CD4-positive, alpha-beta T cell treated with Interleukin-1 beta for 1 hour (primary cell): ENCODE data around the gene OR8J3.
"Not testable (repeated sequence)": the region's sequence is repeated elsewhere in the genome, so short reads cannot be mapped to it uniquely, and the experiment has no call there.

Experiments used
- DNase-seq, 2 donors: peaks; one replicate each; pipeline ENCODE4 v3.0.0-alpha.2; 2020 to 2022

OR8J3 gene, protein sequence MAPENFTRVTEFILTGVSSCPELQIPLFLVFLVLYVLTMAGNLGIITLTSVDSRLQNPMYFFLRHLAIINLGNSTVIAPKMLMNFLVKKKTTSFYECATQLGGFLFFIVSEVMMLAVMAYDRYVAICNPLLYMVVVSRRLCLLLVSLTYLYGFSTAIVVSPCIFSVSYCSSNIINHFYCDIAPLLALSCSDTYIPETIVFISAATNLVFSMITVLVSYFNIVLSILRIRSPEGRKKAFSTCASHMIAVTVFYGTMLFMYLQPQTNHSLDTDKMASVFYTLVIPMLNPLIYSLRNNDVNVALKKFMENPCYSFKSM

DNA sequence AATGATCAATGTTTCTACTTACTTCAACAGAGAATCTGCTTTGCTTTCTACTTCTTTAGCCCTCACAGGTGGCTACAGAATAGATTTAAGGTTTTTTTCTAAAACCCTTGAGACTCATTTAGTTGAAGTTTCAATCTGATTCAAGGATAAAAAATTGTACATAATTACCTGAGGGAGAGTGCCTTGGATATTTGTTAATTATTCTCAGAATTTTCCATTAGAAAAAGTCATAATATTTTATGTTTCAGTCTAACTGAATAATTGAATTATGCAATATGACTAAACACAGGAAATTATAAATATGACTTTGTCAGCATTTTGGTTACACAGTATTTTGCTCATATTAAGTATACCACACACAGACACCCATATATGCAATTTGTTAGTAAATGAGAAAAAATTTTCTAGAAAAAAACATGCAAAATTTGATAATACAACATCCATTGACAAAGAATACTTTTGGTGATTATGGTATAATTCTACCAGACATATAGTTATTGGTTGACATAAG, at the start of gene OR8J3:
Gene OR8J3, minus strand, starts transcription at position 51 of the 511 bp plus-strand sequence. CDS start 2,483 bp downstream, outside the sequence.
- no peak for DNase-seq

DNA sequence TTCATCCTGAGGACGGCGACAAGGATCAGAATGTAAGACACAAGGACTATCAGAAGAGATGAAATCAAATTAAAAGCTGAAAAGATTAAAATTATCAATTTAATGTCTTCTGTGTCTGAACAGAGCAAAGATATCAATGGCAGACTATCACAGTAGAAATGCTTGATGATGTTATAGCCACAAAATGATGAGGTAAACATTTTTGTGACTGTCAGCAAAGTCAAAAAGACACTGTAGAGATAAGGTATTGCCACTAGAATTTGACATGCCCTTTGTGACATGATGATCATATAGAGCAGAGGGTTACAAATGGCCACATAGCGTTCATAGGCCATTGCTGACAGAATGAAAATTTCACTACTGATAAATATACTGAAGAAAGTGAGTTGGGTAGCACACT, 48.6 kb upstream of the OR8J3 start:
- no peak for DNase-seq

DNA sequence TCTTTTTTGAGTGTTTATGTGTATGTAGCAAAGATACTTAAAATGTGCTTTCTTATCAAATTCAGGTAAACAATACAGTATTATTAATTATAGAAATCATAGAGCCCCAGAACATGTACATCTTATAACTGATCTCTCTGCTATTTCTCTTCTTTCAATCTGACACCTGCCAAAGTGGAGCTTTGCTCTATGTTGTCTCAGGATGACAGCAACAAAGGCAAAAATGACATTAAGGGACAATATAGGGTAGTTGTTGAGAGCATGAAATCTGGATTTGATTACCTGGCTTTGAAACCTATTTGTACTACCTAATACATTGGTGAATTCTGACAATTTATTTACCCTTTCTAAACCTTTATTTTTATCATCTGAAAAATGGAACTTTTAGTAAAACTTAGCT, 43.5 kb upstream of the OR8J3 start:
- no peak for DNase-seq

DNA sequence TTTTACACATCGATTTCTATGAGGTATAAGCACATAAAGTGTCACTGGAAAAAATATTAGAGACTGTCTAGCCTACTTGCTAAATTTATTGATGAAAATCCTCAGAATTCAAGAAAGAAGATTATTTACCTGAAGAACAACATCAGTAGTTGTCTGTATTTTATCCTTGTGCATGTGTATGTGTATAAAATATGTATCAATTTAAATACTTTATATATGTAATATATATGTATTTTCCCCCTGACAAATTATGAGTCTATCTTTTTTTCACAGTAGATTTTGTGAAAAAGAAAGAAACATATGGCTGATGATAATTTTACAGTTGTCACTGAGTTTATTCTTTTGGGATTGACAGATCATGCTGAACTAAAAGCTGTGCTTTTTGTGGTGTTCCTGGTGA, 36.3 kb upstream of the OR8J3 start, which contains the start of gene OR5J2:
Gene OR5J2, plus strand, starts transcription at position 301 of the 400 bp plus-strand sequence. Its CDS starts 0 bp downstream, at position 301.
- DNase-seq, result no peak

DNA sequence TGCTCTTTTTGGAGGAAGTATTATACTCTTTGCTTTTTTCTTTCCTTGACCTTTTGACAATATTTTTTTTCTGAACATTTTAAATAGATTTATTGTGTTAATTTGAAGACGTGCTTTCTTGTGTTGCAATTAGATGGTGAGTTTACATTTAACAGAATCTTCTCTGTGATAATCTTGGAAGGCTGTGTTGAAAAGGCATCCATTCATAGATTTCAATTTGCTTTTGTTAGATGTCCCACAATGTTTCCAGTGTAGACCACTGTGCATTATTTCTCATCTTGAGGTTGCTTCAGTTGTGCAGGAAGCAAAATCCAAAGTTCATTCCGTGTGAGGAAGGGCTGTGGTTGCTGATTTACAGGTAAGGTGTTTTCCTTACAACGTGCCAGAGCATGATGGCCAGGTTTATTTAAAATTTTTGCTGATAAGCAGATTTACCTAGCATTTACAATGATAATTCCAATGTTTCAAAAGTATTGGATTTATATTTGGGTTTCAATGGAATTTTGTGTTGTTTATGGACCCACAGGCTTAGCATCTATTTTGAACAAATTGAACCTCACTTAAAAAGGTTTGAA, 32.3 kb upstream of the OR8J3 start:
- no peak for DNase-seq

DNA sequence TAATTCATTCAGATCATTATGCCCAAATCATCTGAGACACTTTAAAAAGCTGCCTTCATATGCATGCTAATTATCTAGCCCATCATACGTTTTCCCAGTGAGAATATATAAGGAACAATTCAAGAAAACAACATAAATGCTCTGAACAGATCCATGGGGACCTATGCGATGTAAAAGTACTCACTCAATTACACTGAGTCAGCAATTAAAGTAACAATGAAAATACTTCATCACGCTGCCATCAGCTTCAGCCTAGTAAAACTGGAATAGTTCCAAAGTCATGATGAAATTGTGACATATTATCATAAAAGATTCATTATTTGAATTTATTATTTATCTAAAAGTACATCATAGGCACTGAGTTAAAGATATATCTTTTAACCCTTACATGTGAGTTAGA, 23.8 kb upstream of the OR8J3 start:
- no peak for DNase-seq

DNA sequence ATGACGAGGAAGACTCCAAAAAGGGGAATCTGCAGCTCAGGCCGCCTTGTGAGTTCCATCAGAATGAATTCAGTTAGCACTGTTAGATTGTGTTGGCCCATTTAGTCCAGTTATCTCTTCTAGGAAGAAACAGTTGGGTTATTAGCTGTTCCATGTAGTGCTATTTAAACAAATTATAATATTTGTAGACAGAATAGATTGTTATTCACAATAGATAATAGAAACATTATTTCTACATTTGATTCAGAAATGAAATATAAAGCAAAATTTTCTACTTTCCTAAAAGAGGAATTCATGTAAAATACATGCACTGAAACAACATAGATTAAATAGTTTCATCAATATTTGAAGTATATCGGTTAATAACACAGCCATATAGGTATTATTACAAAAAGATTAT, 20.2 kb upstream of the OR8J3 start, which contains the start of gene OR8K5:
Gene OR8K5, minus strand, starts transcription at position 101 of the 400 bp plus-strand sequence. Its CDS starts 0 bp downstream, at position 101.
- DNase-seq, result no peak

DNA sequence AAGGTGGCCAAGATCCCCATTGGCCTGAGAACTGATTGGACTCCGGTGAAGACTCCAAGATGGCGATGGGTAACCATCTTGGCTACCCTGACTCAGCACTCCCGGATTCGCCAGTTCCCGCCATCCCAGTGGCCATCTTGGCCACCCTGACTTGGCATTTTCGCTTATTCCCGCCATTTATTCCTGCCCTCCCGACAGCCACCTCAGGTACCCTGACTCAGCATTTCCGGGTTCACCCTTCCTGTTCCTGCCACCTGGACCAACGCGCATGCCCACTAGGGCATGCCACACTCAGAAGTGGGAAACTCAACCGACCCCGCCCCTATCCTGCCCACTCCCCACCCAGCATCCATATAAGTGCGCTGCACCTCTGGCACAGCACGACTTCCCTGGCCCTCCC, 12.3 kb upstream of the OR8J3 start:
- no peak for DNase-seq

DNA sequence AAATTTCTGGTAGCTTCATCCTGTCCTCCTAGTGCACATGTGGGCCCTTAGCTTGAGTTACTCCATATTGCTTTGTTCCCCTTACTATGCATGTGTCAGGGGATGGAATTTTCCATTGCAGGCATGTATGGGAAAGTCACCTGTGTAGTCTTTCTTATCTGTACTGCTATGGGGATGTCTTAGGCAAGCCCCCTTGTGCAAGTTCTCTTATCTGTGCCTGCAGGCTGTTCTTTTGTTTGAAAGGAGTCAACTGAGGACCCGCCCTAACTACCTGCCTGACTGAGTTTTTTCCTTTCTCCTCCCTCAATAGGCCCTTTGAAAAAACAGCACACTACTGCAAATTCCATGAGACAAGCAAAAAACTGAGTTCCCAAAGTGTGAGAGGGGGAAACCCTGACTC, 11.4 kb upstream of the OR8J3 start:
- DNase-seq, result no peak

DNA sequence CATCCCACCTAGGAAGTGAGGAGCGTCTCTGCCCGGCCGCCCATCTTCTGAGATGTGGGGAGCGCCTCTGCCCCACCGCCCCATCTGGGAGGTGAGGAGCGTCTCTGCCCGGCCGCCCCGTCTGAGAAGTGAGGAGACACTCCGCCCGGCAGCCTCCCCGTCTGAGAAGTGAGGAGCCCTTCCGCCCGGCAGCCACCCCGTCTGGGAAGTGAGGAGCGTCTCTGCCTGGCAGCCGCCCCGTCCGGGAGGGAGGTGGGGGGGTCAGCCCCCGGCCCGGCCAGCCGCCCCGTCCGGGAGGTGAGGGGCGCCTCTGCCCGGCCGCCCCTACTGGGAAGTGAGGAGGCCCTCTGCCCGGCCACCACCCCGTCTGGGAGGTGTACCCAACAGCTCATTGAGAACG, 3.7 kb upstream of the OR8J3 start:
- not testable (repeated sequence) for DNase-seq

DNA sequence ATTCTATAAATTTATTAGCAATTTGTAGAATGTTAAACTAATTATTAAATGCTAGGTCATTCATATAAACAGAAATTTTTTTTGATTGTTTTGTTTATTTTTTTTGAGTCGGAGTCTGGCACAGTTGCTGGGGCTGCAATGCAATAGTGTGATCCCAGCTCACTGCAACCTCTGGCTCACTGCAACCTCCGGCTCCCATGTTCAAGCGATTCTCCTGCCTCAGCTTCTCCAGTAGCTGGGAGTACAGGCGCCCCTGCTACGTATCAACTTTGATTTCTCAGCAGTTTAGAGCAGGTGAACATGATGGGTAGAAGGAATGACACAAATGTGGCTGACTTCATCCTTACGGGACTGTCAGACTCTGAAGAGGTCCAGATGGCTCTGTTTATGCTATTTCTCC, 17.9 kb downstream of the OR8J3 start, which contains the start of gene OR8H3:
Gene OR8H3, plus strand, starts transcription at position 301 of the 400 bp plus-strand sequence. Its CDS starts 0 bp downstream, at position 301.
- DNase-seq, result no peak

DNA sequence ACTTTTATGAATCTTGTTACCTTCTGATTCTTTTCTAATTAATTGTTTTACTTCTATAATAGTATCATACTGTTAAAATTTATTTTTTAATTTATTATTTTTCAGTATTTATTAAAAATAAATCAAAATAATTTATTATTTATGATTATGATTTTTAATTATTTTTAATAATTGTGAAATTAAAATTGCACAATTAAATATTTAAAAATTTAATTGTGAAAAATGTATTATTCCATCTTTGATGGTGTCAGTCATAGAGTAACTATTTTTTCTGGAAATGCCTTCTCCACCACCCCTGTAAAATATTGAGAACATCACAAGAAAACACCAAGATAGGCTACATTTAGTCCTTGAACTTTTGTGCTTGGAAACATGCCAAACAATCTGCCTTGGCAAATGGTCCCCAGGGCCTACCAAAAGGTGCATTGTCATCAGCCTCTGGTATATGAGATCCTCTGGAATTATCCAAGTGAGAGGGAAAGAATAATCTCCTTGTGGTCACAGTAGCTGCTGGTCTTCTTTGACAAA, 36.7 kb downstream of the OR8J3 start, which contains the start of gene OR8H2:
Gene OR8H2, plus strand, starts transcription at position 478 of the 528 bp plus-strand sequence. CDS start 1,356 bp downstream, outside the sequence.
- no peak for DNase-seq

DNA sequence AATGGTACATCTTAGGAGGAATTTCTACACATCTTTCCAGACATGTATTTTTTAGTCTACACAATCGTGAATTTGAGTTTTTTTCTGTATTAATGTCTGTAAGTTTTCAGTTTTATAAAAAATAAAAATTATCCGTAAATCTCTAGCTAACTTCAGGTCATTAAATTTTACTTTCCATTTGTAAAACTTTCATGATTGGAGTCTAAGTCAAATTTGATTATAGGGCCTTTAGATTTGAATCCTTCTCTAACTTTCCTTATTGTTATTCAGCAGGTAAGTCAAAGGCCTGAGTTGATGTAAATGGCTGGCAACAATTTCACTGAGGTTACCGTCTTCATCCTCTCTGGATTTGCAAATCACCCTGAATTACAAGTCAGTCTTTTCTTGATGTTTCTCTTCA, 47.0 kb downstream of the OR8J3 start, which contains the start of gene OR8I2:
Gene OR8I2, plus strand, starts transcription at position 301 of the 400 bp plus-strand sequence. Its CDS starts 0 bp downstream, at position 301.
- no peak for DNase-seq

DNA sequence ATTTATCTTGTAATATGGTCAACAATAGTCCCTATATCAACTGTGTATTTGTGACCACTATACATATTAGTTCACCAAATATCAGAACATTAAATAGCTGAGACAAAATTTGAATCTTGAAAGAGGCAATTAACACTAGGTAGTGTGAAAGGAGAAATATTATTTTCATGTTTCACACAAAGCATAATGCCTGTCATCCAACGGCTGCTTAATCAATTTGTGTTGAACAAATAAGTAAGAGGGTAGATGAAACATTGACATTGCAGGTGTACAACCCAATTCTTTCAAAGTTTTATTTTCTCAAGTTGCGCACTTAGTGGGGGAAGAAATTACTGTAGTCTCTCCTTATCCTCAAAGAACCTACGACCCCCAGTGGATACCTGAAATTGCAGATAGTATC, 50.3 kb downstream of the OR8J3 start:
- DNase-seq, result no peak
